Activated naive CD4-positive, alpha-beta T cell treated with anti-CD3 and anti-CD28 coated beads, Interleukin-2, amount 50 U/mL, for 72 hours (primary cell): ENCODE measurements around the gene SLC22A3. TPM values are rescaled to one million over a fixed set of nuclear protein-coding genes. Genes with fewer than 3 reads are reported as not detected.
"Not testable (repeated sequence)": the region's sequence is repeated elsewhere in the genome, so short reads cannot be mapped to it uniquely, and the experiment has no call there.

Source experiments
- ATAC-seq, 2 donors: fragments of 150-1000 bp; cut with Tn5 transposase; 2 replicates each; pipeline ENCODE4 v1.10.0; 2021; ENCODE audit warnings: mild to moderate bottlenecking in 2 of 2, moderate library complexity in 2 of 2
- DNase-seq, 2 donors: peaks; one replicate each; pipeline ENCODE4 v3.0.0; 2021 to 2022; ENCODE audit warnings: low spot score in 2 of 2
- H3K27ac Mint-ChIP-seq, 2 donors: one replicate each; pipeline ENCODE4 v1.8.0; 2022; ENCODE audit warnings: mild to moderate bottlenecking in 2 of 2, mixed read lengths in 2 of 2
- H3K36me3 Mint-ChIP-seq, 2 donors: one replicate each; pipeline ENCODE4 v1.8.0; 2022; ENCODE audit warnings: mixed read lengths in 2 of 2
- H3K9me3 Mint-ChIP-seq, 2 donors: one replicate each; pipeline ENCODE4 v1.8.0; 2022; ENCODE audit warnings: mixed read lengths in 2 of 2
- total RNA-seq, 2 donors: library from RNA; stranded (reverse); gene quantifications; one replicate each; pipeline ENCODE4 v1.2.3, GENCODE V29; 2022

Gene SLC22A3
- total RNA-seq, 2 donors from 2014 or later, result not detected

DNA sequence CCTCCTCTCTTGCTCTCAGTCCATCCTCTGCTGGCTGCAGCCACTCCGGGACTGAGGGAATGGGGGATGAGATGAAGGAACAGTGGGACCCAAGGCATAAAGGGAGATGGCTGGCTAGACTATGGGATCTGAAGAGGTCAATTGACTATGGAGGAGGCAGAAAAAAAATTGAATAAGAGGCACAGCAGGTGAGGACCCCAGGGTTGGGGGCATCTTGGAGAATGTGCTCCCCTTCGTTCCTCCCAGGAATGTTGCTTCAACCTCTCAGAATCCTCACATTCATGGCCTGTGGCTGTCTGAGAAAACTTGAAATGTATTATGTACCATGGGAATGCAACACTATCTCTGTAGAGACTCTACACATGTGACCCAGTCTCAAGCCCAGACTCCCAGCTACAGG lies 121.0 kb downstream of the SLC22A3 start:
- Mint-ChIP-seq H3K36me3 (peaks cover 0 to 5% of the 10 kb centered on the region in 2 donors), H3K9me3 (no peaks in the 10 kb centered on the region), H3K27ac (no peak overlapping the region)
- DNase-seq (no peak), ATAC-seq (no peak)

DNA sequence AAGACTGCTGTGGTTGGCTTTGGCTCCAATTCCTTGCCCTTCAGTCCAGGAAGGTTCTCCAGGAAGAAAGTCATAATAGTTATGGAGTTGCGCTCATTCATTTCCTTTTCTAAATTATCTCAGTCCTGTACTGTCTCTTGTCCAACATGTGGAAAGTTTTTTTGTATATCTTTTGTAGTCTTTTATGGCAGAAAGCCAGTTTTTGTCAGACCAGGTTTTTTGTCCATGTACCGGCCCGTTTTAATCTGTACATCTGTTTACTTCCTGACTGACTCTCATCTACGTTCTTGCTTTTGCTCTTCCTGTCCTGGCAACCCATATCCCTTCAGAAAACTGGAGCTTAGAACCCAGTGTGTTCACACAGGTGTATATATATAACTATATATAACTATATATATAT lies 127.9 kb downstream of the SLC22A3 start:
- not testable (repeated sequence) for H3K27ac Mint-ChIP-seq, H3K9me3 Mint-ChIP-seq
- peaks cover 4 to 11% of the 10 kb centered on the region in 2 donors for H3K36me3 Mint-ChIP-seq

DNA sequence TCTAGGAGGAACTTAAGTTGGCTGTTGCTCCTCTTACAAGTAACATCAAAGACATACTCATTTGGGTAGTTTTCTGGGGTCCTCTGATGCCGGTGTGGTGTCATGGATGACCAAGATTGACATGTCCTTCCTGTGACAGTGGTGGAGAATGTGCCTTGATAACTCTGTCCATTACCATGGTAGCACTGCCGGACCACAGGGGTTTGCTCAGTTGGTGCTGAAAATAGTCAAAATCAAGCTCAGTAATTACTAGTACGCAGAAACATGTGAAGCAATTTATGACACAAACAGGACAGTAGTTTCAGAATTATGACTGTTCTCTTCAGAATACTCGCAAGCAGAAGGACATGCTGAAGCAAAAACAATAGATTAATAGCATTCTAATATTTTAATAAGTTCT lies 128.9 kb downstream of the SLC22A3 start:
- not testable (repeated sequence) for ATAC-seq, DNase-seq, H3K27ac Mint-ChIP-seq
- Mint-ChIP-seq H3K9me3 (peaks cover 17 to 18% of the 10 kb centered on the region in 2 donors), H3K36me3 (peaks cover 14 to 21% of the 10 kb centered on the region in 2 donors)

More for the DNA sequence above, 127.9 kb downstream of the SLC22A3 start:
- ATAC-seq, DNase-seq: not testable (repeated sequence)

DNA sequence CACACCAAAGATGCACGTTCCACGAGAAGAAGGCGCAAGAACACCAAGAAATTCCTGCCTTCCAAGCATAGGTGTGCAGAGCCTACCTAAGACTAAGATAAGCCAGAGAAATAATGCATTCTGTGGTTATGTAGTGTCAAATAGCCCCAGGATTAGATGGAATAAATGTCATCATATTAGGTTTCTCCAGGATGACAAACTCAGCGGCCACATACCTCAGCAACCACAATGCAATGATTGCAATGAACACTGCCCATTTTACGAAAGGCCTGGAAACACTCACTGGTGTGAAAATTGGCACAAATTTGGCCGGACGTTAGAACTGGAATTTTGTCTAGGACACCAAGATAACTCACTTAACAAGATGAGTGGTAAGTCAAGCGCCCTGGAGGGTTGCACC lies 129.7 kb downstream of the SLC22A3 start:
- H3K9me3 Mint-ChIP-seq, result peaks cover 19 to 25% of the 10 kb centered on the region in 2 donors
- no peak for DNase-seq
- H3K27ac Mint-ChIP-seq, result no peak overlapping the region
- ATAC-seq, result no peak
- H3K36me3 Mint-ChIP-seq, result peaks cover 21 to 29% of the 10 kb centered on the region in 2 donors

DNA sequence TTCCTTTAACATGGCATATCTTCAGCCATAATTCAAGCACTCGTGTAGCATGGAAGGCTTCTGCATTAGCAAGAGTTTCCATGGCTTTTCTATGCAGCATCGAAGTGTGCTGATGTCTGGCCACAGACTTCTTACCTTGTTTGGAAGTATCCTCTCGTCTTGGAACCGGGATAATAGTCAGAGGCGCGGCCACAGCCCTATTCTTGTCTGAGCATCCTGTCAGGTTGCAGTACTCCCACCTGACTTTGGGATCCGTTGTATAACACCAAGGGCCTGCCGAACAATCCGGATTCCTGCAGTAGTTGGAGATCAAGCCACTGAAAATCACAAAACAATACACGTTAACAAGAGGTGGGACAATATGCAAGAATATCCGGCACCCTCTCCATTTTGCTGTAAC lies 138.9 kb downstream of the SLC22A3 start:
- Mint-ChIP-seq H3K27ac (no peak overlapping the region), H3K36me3 (peaks cover 6 to 20% of the 10 kb centered on the region in 2 donors), H3K9me3 (peaks cover 0 to 8% of the 10 kb centered on the region in 2 donors)
- DNase-seq, result no peak
- no peak for ATAC-seq

DNA sequence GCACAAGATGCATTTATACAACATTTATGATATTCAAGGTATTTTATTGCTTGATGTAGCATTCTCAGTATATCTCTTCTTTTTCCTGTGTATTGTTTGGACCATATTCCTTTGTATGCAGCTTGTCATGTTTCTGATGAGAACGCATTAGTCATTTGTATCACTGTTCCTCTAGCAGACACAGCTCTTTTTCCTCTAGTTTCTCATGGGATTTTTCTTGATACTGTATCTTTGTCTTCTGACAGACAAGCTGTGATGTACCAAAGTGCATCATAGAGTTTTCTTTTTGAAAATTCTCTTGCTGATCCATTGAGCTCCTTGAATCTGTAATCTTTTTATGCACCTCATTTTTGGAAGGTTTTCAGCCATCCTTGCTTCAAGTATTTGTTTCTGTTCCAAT lies 140.9 kb downstream of the SLC22A3 start:
- Mint-ChIP-seq H3K36me3 (peaks cover 0 to 18% of the 10 kb centered on the region in 2 donors), H3K27ac (no peak overlapping the region), H3K9me3 (no peaks in the 10 kb centered on the region)
- no peak for ATAC-seq
- no peak for DNase-seq

DNA sequence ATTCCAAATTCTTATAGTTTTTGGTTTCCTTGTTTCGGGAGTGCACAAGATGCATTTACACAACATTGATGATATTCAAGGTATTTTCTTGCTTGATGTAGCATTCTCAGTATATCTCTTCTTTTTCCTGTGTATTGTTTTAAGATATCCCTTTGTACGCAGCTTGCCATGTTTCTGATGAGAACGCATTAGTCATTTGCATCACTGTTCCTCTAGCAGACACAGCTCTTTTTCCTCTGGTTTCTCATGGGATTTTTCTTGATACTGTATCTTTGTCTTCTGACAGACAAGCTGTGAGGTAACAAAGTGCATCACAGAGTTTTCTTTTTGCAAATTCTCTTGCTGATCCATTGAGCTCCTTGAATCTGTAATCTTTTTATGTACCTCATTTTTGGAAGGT lies 146.4 kb downstream of the SLC22A3 start:
- Mint-ChIP-seq H3K9me3 (no peaks in the 10 kb centered on the region), H3K27ac (no peak overlapping the region), H3K36me3 (peaks cover 0 to 14% of the 10 kb centered on the region in 2 donors)
- ATAC-seq (no peak), DNase-seq (no peak)

DNA sequence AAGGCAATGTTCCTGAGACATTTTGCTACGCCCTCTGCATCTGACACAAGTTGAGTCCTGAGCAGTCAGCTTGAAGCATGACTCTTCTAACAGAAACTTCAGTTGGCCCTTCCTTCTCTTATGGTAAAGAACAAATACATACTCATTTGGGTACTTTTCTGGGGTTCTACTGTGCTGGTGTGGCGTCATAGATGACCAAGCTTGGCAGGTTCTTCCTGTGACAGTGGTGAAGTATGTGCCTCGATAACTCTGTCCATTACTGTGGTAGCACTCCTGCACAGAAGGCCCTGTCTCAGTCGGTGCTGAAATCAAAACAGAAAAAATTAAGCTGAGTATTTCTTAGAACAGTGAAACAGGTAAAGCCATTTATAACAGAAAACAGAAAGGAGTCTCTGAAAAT lies 152.5 kb downstream of the SLC22A3 start:
- DNase-seq (no peak), ATAC-seq (no peak)
- Mint-ChIP-seq H3K27ac (no peak overlapping the region), H3K36me3 (peaks cover 7 to 27% of the 10 kb centered on the region in 2 donors), H3K9me3 (peaks cover 5 to 12% of the 10 kb centered on the region in 2 donors)

Other genes starting within 250 kb of the SLC22A3 start
- gene SLC22A1, start 226.6 kb upstream of the SLC22A3 start, total RNA-seq, result 1 to 10 TPM in 1 of 2 donors, not detected in 1; 1.2 TPM
- gene SLC22A2, start 89.6 kb upstream of the SLC22A3 start, total RNA-seq, result not detected